Skin of body (tissue), 2 donors: ENCODE measurements around the gene TNFSF18. TPM values are rescaled to one million over a fixed set of nuclear protein-coding genes. Genes with fewer than 3 reads are reported as not detected.
"Not testable (repeated sequence)": the region's sequence is repeated elsewhere in the genome, so short reads cannot be mapped to it uniquely, and the experiment has no call there.

ENCODE experiments used
- DNase-seq: peaks from one replicate; lab custom pipeline; 2025; lab: John Stamatoyannopoulos, UW
- total RNA-seq: library from RNA; depleted of rRNA; stranded (reverse); fragments of >200 nt; gene quantifications from one replicate; pipeline ENCODE4 v1.2.3, GENCODE V29; 2014

The TNFSF18 gene
- total RNA-seq = 3.4 TPM

DNA sequence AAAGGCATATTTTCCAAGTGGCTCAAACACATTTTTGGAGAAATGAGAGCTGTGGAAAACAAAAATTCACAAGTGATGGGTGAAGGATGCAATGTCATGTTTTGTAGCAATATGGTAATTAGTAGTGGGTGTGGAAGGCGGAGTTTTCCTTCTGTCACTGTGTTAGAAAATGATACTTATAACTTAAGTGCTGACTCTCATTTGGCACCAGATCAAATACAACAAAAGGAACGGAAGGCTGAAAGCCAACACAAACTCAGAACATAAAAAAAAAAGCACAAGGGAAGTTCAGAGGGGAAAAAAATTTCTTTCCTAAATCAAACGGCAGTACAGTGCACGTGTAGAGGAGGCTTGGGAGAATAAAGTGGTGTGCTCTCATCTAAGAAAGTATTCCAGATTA lies at the start of gene TNFSF18:
TNFSF18 (minus strand) TSS at position 77 of the 400 bp plus-strand sequence; CDS start at position 32, 45 bp downstream.
- peak; percentile 50 for DNase-seq

DNA sequence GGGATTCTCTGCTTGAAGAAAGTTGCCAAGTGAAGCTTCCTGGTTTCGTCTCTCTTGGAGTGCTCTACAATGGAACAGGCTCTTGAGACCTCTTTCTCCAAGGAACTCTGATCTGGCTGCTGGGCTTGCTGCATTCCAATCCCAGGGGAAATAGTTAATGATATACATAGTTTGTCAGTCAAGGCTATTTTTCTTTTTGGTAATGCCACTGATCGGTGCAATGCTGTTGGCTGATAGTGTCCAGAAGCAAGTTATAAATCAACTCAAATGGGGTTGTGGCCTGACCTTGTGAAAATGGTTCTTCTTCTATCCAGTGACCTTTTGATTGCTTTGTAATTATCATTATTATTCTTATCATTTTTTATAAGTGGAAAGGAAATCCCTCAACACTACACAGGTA lies 48.4 kb upstream of the TNFSF18 start:
- no peak for DNase-seq

DNA sequence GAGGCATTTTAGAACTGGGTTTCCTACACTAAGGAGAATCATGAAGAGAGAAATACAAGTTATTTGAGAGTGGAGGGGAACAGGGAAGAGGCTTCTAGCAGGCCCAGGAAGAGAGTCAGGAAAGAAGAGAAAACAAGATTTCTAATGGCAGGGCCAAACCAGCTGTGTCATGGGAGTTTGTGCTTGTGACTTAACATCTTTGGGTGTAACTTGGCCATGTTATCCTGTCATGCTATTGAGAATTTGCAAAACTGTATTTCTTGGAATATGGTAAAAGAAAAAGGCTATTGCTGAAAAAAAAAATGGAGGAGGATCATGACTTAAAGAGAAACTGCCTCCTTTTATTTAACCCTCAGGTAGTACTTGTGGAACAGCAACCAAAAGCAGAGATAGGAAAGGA lies 47.4 kb upstream of the TNFSF18 start:
- DNase-seq = no peak

DNA sequence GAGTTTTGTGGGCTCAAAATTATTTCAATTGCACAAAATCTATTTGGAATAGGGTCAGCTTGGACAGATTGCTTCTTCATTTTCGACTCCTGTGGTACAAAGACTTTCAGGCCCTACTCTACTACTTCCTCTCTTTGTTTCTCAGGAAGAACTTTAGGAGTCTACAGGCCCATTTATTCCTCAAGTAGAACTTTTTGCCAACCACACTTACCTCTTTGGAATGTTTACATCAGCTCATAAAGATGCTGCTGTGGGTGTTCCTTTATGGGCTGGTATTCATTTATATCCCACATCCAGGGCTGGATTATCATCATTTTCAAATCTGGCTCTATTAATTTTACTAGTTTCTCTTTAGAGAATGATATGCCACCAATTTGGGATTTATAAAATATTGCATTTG lies 46.3 kb upstream of the TNFSF18 start:
- DNase-seq = no peak

DNA sequence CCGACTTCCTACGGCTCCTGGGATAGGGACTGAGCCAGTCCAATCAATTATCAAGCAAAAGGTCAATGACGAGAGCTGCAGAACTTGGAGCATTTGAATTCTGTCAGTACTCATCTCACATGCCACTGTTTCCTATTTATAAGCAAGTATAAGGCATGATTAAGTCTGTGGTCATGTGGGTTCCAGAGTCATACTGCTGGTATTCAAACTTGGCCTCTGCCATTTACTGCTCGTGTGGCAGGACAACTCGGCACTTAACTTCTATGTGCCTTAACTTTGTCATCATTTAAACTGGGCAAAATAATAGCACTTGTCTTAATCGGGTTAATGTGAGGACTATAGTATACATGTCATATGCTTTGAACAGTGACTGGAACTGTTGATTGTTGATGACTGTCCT lies 44.9 kb upstream of the TNFSF18 start:
- DNase-seq = no peak

DNA sequence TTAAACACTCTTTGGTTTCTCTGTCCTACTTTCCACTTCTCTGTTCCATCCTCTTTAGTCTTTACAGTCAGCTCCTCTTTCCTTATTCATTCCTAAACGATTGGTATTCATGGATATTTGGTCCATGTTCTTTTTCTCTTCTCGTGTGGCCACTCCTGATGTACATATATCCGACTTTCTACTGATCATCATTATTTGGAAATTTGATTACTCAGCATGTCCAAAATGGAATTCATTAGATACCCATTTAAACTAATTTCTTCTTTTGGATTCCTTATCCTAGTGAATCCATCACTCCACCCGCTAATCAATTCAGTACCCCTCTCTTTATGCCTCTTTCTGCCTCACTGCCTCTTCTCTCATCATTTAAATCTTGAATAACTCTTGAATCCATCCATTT lies 43.8 kb upstream of the TNFSF18 start:
- DNase-seq = no peak

- DNase-seq = no peak
Measured at GRCh38 chr1:173093691-173094445, 43.1 kb upstream of the TNFSF18 start.

DNA sequence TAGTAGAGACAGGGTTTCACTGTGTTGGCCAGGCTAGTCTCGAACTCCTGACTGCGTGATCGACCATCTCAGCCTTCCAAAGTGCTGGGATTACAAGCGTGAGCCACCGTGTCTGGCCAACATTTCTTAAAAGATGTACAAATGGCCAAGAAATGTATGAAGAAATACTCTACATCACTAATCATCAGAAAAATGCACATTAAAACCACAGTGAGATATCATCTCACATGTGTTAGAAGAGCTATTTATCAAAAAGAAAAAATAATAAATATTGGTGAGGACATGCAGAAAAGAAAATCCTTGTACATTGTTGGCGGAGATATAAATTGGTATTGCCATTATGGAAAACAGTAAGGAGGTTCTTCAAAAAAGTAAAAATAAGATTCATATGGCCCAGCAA lies 33.6 kb upstream of the TNFSF18 start:
- DNase-seq = no peak

DNA sequence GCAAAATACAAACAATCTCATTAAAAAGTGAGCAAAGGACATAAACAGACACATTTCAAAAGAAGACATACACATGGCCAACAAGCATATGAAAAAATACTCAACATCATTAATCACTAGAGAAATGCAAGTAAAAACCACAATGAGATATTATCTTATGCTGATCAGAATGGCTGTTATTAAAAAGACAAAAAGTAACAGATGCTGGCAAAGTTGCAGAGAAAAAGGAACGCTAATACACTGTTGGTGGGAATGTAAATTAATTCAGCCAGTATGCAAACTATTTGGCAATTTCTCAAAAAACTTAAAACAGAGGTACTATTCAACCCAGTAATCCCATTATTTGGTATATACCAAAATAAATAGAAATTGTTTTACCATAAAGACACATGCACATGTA lies 32.2 kb upstream of the TNFSF18 start:
- DNase-seq = no peak

DNA sequence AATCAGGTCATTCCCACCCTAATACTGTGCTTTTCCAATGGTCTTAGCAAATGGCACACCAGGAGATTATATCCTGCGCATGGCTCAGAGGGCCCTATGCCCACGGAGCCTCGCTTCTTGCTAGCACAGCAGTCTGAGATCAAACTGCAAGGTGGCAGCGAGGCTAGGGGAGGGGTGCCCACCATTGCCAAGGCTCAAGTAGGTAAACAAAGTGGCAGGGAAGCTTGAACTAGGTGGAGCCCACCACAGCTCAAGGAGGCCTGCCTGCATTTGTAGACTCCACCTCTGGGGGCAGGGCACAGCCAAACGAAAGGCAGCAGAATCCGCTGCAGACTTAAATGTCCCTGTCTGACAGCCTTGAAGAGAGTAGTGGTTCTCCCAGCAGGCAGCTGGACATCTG lies 23.5 kb upstream of the TNFSF18 start:
- DNase-seq = not testable (repeated sequence)

- DNase-seq = no peak
Measured at GRCh38 chr1:173064011-173064410, 13.3 kb upstream of the TNFSF18 start.

DNA sequence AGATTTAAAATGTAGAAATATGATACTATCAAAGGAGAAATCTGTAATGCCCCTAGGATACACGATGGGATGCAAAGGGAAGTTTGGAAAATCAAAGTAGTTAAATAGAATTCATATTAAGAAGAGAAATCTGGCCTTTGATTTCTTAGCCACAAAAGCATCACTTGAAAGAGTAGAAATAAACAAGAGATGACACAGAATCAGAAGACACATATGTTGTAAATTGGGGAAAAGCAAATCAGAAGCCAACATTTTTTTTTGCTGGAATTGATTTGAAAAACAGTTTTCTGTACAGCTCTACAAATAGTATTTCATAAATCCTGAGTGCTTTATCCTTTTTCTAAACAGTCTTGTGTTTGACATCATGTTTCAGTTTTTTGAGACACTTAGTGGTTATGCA lies 12.4 kb upstream of the TNFSF18 start:
- DNase-seq = no peak

DNA sequence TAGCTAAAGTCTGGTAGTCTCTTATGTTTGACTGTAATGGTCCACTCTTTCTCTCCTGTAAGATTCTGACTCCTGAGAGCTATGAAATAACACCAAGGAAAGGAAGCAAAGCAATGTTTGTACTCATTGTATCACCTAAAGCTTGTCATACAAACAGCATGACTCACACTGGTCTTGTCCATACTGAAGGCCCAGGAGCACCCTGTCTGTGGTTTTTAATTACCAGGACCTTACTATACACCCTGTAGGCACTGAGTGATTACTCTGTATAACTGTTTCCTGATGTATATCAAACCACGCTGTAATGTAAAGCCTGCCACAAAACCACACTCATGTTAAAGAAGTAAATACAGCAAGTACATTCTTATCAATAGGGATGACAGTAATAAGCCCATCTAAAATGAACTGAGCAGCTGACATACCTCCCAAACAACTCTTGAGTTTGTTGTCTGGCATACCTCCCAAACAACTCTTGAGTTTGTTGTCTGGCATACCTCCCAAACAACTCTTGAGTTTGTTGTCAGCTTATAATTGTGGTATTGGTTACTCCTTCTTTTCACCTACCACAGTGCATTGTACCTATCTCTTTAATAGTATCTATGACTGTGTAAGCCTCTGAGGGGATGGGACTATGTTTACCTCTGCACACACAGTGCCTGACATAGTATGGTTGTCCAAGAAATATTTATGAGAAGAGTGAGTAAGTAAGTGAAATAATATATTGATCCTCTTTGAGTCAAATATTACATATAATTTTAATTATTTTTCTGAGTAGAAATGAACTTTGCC lies 11.6 kb upstream of the TNFSF18 start:
- no peak for DNase-seq

DNA sequence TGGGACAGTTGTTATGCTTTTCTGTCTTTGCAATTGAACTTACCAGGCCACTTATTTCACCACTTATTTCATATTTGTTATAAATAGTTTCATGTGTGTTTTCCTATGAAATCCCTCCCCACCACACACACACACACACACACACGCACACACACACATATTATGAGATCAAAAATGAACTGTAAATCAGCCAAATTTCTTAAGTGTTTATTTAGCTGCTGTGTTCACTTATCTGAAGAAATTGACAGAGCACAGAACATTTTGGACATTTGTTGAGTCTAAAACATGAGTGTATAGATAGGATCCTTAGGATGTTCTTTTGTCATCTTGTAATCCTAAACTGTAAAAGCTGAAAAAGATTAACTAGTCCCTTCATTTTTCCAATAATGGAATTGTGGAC lies 7.8 kb upstream of the TNFSF18 start:
- DNase-seq = no peak

- no peak for DNase-seq
Measured at GRCh38 chr1:173057984-173058383, 7.2 kb upstream of the TNFSF18 start.

GRCh38 chr1:173056365-173056764 lies 5.6 kb upstream of the TNFSF18 start:
- DNase-seq = no peak

- no peak for DNase-seq
Measured at GRCh38 chr1:173052681-173053196, 2.0 kb upstream of the TNFSF18 start.

DNA sequence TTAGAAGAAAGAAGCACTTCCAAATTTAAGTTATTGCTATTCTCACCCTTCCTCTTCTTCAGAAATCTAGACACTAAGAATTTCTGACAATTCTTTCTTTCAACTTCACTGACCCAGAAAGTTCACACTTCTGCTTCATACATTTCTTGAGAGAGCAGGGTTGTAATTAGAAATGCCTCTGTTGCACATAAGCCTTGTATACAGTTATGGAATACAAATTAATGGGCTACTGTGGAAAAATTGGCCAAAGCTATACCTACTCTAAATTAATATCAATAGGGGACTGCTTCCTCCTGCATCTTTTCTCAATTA lies 1.5 kb downstream of the TNFSF18 start:
- DNase-seq = no peak

GRCh38 chr1:173048621-173049321 lies 2.0 kb downstream of the TNFSF18 start:
- DNase-seq = no peak

- DNase-seq = no peak
Measured at GRCh38 chr1:173044656-173045055, 6.1 kb downstream of the TNFSF18 start.

GRCh38 chr1:173043253-173043652 lies 7.5 kb downstream of the TNFSF18 start:
- no peak for DNase-seq

GRCh38 chr1:173042806-173043205 lies 7.9 kb downstream of the TNFSF18 start:
- no peak for DNase-seq
